A673 (cell line): ENCODE data around the gene SLCO2A1. TPM values are rescaled to one million over a fixed set of nuclear protein-coding genes. Genes with fewer than 3 reads are reported as not detected.

ENCODE experiments used
- BruUV-seq: library from RNA; stranded (reverse); fragments of 400-500 nt; replicated peaks from 2 replicates; lab custom pipeline; 2021; lab: Mats Ljungman, UMichigan
- CTCF ChIA-PET: fragments of 300-600 bp; sonication (Branson Sonifier 250); formaldehyde crosslinking; loops from one replicate; lab custom pipeline; 2022; ENCODE audit warnings: antibody characterized with exemption; lab: Charles Lee
- POLR2A ChIA-PET: fragments of 300-600 bp; sonication (Branson Sonifier 250); formaldehyde crosslinking; loops from one replicate; lab custom pipeline; 2022; ENCODE audit warnings: antibody characterized with exemption; ENCODE audit not compliant: low non-redundant PET; lab: Charles Lee
- DNase-seq: peaks from one replicate; pipeline ENCODE4 v3.0.0-alpha.2; 2015; ENCODE audit warnings: low spot score
- H3K27ac ChIP-seq: fragments of 200-600 bp; sonication (generic); 2 replicates; pipeline ENCODE4 v1.5.1; 2016; ENCODE audit warnings: mixed run types, low read depth, mild to moderate bottlenecking, mixed read lengths, antibody characterized with exemption, low read length; ENCODE audit not compliant: poor library complexity, severe bottlenecking
- H3K27me3 ChIP-seq: fragments of 200-600 bp; sonication (generic); replicated peaks from 2 replicates; pipeline ENCODE4 v1.6.1; 2017; ENCODE audit warnings: mixed run types, low read depth, mild to moderate bottlenecking, mixed read lengths, antibody characterized with exemption, low read length; ENCODE audit not compliant: insufficient read depth, poor library complexity
- H3K36me3 ChIP-seq: fragments of 200-600 bp; sonication (generic); 2 replicates; pipeline ENCODE4 v1.6.1; 2016; ENCODE audit warnings: mixed run types, mild to moderate bottlenecking, mixed read lengths, antibody characterized with exemption, low read length; ENCODE audit not compliant: insufficient read depth, poor library complexity, severe bottlenecking
- H3K4me1 ChIP-seq: fragments of 200-600 bp; sonication (generic); 2 replicates; pipeline ENCODE4 v1.6.1; 2017; ENCODE audit warnings: mixed run types, mild to moderate bottlenecking, mixed read lengths, antibody characterized with exemption, low read length; ENCODE audit not compliant: insufficient read depth, poor library complexity, severe bottlenecking
- H3K4me3 ChIP-seq: fragments of 200-600 bp; sonication (generic); 2 replicates; pipeline ENCODE4 v1.5.1; 2016; ENCODE audit warnings: low read depth, mixed run types, mild to moderate bottlenecking, mixed read lengths, low read length; ENCODE audit not compliant: poor library complexity, severe bottlenecking
- H3K9me3 ChIP-seq: fragments of 200-600 bp; sonication (generic); 2 replicates; pipeline ENCODE4 v1.6.1; 2016; ENCODE audit warnings: mixed run types, low read depth, mild to moderate bottlenecking, mixed read lengths, antibody characterized with exemption, low read length; ENCODE audit not compliant: poor library complexity, severe bottlenecking
- CTCF ChIP-seq: fragments of 300-800, 200-600 bp; sonication (generic); conservative IDR thresholded peaks from 2 replicates; pipeline ENCODE4 v1.5.1; 2017; ENCODE audit warnings: low read depth, mild to moderate bottlenecking, antibody characterized with exemption, low read length, moderate library complexity, mixed read lengths
- EZH2 ChIP-seq: fragments of 200-600 bp; sonication (generic); IDR thresholded peaks from 2 replicates; pipeline ENCODE4 v1.6.1; 2017; ENCODE audit warnings: borderline replicate concordance, low read depth, mild to moderate bottlenecking, mixed read lengths, antibody characterized with exemption, low read length; ENCODE audit not compliant: poor library complexity, severe bottlenecking
- intact Hi-C: fragments of 100-400 bp; cut with micrococcal nuclease; formaldehyde crosslinking; loops from one replicate; pipeline ENCODE4 v1.10.0; 2022; ENCODE audit not compliant: unreplicated experiment
- total RNA-seq: library from RNA; stranded (reverse); gene quantifications from 2 replicates; pipeline ENCODE4 v1.2.3, GENCODE V29; 2021

Gene SLCO2A1
- total RNA-seq, 1 experiment from 2014 or later: not detected

GRCh38 chr3:134066651-134067530 is 37.2 kb upstream of the SLCO2A1 start:
- Histone ChIP-seq H3K27me3 (peaks cover 8% of the 10 kb centered on the region), H3K36me3 (no peaks in the 10 kb centered on the region), H3K9me3 (no peaks in the 10 kb centered on the region), H3K27ac (no peak overlapping the region), H3K4me1 (no peaks in the 10 kb centered on the region), H3K4me3 (no peak overlapping the region)
- TF ChIP-seq CTCF (no peak), EZH2 (no peak)
- no peak for DNase-seq
- ChIA-PET CTCF (no interaction called here), POLR2A (no interaction called here)
- intact Hi-C loops: no loop called here
- no TSS peak for BruUV-seq

GRCh38 chr3:134066158-134066541 is 36.4 kb upstream of the SLCO2A1 start:
- TF ChIP-seq EZH2 (no peak), CTCF (no peak)
- Histone ChIP-seq H3K4me3 (no peak overlapping the region), H3K4me1 (no peaks in the 10 kb centered on the region), H3K27ac (no peak overlapping the region), H3K27me3 (peaks cover 16% of the 10 kb centered on the region), H3K36me3 (no peaks in the 10 kb centered on the region), H3K9me3 (no peaks in the 10 kb centered on the region)
- intact Hi-C loops: no loop called here
- POLR2A ChIA-PET: no interaction called here
- no peak for DNase-seq
- CTCF ChIA-PET: no interaction called here
- no TSS peak for BruUV-seq

- no peaks in the 10 kb centered on the region for H3K9me3 ChIP-seq
- H3K27ac ChIP-seq: no peak overlapping the region
- intact Hi-C loops: no loop called here
- TF ChIP-seq EZH2 (no peak), CTCF (no peak)
- H3K27me3 ChIP-seq: peaks cover 19% of the 10 kb centered on the region
- H3K4me1 ChIP-seq: no peaks in the 10 kb centered on the region
- no TSS peak for BruUV-seq
- no peak overlapping the region for H3K4me3 ChIP-seq
- no peaks in the 10 kb centered on the region for H3K36me3 ChIP-seq
- ChIA-PET POLR2A (no interaction called here), CTCF (no interaction called here)
- DNase-seq: no peak
Measured at GRCh38 chr3:134065252-134066157, 35.8 kb upstream of the SLCO2A1 start.
